ENCODE data around the gene SLF2. TPM values are rescaled to one million over a fixed set of nuclear protein-coding genes. Genes with fewer than 3 reads are reported as not detected.
A peak's percentile ranks its signal among the peaks of the same experiment; 100 is the strongest.

Gene SLF2
- total and polyA plus RNA-seq, 2 of the 8 experiments (the other 6 are each of a cell fraction or from before 2014, with no cell fraction given) = 5.5 to 20.9 TPM

- ChIA-PET POLR2A (ENCODE audit: partially characterized antibody) (interaction anchor here (0.7 to 6.0 kb wide), 5 partner anchors 9 to 36 kb away, joined by 3 to 38 read pairs (median 3); no protein-coding TSS in a partner anchor), CTCF (ENCODE audit: partially characterized antibody) (interaction anchor here (0.6 to 5.4 kb wide), 10 partner anchors 12 to 81 kb away, joined by 3 to 32 read pairs (median 5); partner anchors contain the start of genes MRPL43 and TWNK)
- Histone ChIP-seq H2AFZ (ENCODE audit: low read length) (peak overlapping the region; percentile 93), H3K23ac (ENCODE audit: insufficient read length) (no peak overlapping the region), H3K79me1 (ENCODE audit: low read depth, low read length) (no peaks in the 10 kb centered on the region), H3K9ac (replicated peaks in 1 of 4; ENCODE audit: extremely low read depth in 1 of 4, low read depth in 3 of 4, low read length in 3 of 4) (peak overlapping the region in 2 of 4 experiments; percentile 10 to 20; a peak in 2 of 7 replicates), H2BK120ac (replicated peaks; ENCODE audit: low read depth, low read length) (no peak overlapping the region), H2BK15ac (ENCODE audit: low read length) (no peak overlapping the region), H3K4ac (replicated peaks; ENCODE audit: insufficient read length, low read depth, low read length) (no peak overlapping the region), H2BK20ac (ENCODE audit: low read length) (no peak overlapping the region), H2BK5ac (ENCODE audit: low read depth, low read length) (no peak overlapping the region), H4K5ac (ENCODE audit: insufficient read length, low read depth, low read length) (no peak overlapping the region), H4K8ac (ENCODE audit: extremely low read depth, insufficient read depth, low read length) (no peak overlapping the region), H3K14ac (ENCODE audit: insufficient read length) (no peak overlapping the region), H4K91ac (replicated peaks; ENCODE audit: insufficient read length, low read length) (no peak overlapping the region), H3K4me2 (ENCODE audit: insufficient read depth in 1 of 2, low read depth in 2 of 2, low read length in 2 of 2) (peak overlapping the region; percentile 89 to 99), H3K27me3 (replicated peaks in 1 of 4; ENCODE audit: control insufficient read depth in 3 of 4, extremely low read depth in 1 of 4, insufficient read depth in 3 of 4, low read length in 3 of 4) (peaks cover 0 to 3% (median 1%) of the 10 kb centered on the region in 4 experiments; a peak in 1 of 7 replicates), H3K4me1 (replicated peaks in 1 of 4; ENCODE audit: control insufficient read depth in 3 of 4, insufficient read depth in 4 of 4, low read length in 3 of 4) (peaks cover 7 to 19% (median 10%) of the 10 kb centered on the region in 4 experiments), H3K4me3 (ENCODE audit: extremely low read depth in 1 of 4, insufficient read depth in 2 of 4, low read depth in 3 of 4, low read length in 4 of 4) (peak overlapping the region; percentile 67 to 97 (median 72)), H2BK12ac (ENCODE audit: low read depth, low read length) (no peak overlapping the region), H3K18ac (ENCODE audit: extremely low read depth, low read length) (no peak overlapping the region), H3K79me2 (ENCODE audit: control insufficient read depth in 1 of 2, insufficient read depth in 2 of 2, low read length in 2 of 2) (no peaks in the 10 kb centered on the region), H3K36me3 (ENCODE audit: control insufficient read depth in 2 of 4, insufficient read depth in 4 of 4, low read length in 3 of 4) (no peaks in the 10 kb centered on the region), H2AK5ac (ENCODE audit: low read depth, low read length) (no peak overlapping the region), H3K56ac (replicated peaks; ENCODE audit: insufficient read length, low read depth, low read length) (no peak overlapping the region), H3K23me2 (ENCODE audit: low read depth, low read length) (peaks cover 9% of the 10 kb centered on the region), H4K20me1 (replicated peaks in 1 of 2; ENCODE audit: control insufficient read depth in 1 of 2, insufficient read depth in 2 of 2, low read length in 2 of 2) (peaks cover 0 to 5% of the 10 kb centered on the region in 2 experiments), H3K9me3 (ENCODE audit: insufficient read depth in 2 of 2, low read depth in 1 of 2, low read length in 1 of 2) (no peaks in the 10 kb centered on the region), H3K27ac (ENCODE audit: low read depth, low read length) (no peak overlapping the region)
- TF ChIP-seq YY1 (IDR thresholded peaks at IDR 0.05; ENCODE audit: low read depth, low read length) (0 out of 2 replicates have a peak, but pooled peaks have one; percentile 50), USF2 (IDR thresholded peaks at IDR 0.05; ENCODE audit: low read length) (no peak), SRF (IDR thresholded peaks at IDR 0.05; ENCODE audit: low read depth, low read length) (no peak)
- WGBS, 2 experiments (ENCODE audit: extremely low coverage in 1 of 2, insufficient coverage in 1 of 2, insufficient read length in 1 of 2, insufficient replicate concordance in 2 of 2, low coverage in 1 of 2, low lambda C conversion rate in 2 of 2, missing lambda C conversion rate in 1 of 2) = 26% methylated on average over 13 of the region's 13 CpGs; no CpG with 5 or more reads in 1 of the 2 experiments
- FAIRE-seq (no peak), DNase-seq (ENCODE audit: low read depth in 1 of 2, low spot score in 2 of 2) (peak in 1 of 2 experiments; percentile 73)
These were observed 57.5 kb downstream of the SLF2 start for GRCh38 chr10:100970076-100970913.
